ENCODE data around the gene ANGEL1. TPM values are rescaled to one million over a fixed set of nuclear protein-coding genes. Genes with fewer than 3 reads are reported as not detected.

Gene ANGEL1
- total and polyA plus RNA-seq, 10 donors, result 7.4 to 76.8 (median 47.2) TPM

- Histone ChIP-seq H3K4me1 (no peaks in the 10 kb centered on the region), H3K9me3 (peaks cover 0 to 5% (median 0%) of the 10 kb centered on the region in 8 donors), H3K4me3 (no peak overlapping the region)
These were observed 59.0 kb downstream of the ANGEL1 start for GRCh38 chr14:76753541-76754198.

GRCh38 chr14:76752744-76753143, 59.9 kb downstream of the ANGEL1 start:
- no peak for DNase-seq
- intact Hi-C loops (cut with DNase I; ENCODE audit: low total_unique reads), result no loop called here
- WGBS, 5 donors, result 55 to 74% (median 58%) methylated on average over 4 to 6 of the region's 6 CpGs
- Histone ChIP-seq H3K27ac (no peak overlapping the region), H3K4me3 (no peak overlapping the region), H3K36me3 (no peaks in the 10 kb centered on the region), H3K4me1 (no peaks in the 10 kb centered on the region), H3K27me3 (replicated peaks in 1 of 7) (no peaks in the 10 kb centered on the region), H3K9me3 (peaks cover 0 to 5% (median 0%) of the 10 kb centered on the region in 8 donors)
- TF ChIP-seq POLR2AphosphoS5 (IDR thresholded peaks at IDR 0.05), result no peak
- no peak for TF ChIP-seq CTCF (IDR thresholded peaks at IDR 0.05 in 8 of 11, conservative IDR thresholded peaks at IDR 0.05 in 3 of 11)
- no peak for TF ChIP-seq POLR2A (IDR thresholded peaks at IDR 0.05)

More at GRCh38 chr14:76753541-76754198, 59.0 kb downstream of the ANGEL1 start:
- Histone ChIP-seq H3K27me3 (replicated peaks in 1 of 7) (no peaks in the 10 kb centered on the region), H3K36me3 (no peaks in the 10 kb centered on the region), H3K27ac (no peak overlapping the region)
- TF ChIP-seq POLR2A (IDR thresholded peaks at IDR 0.05), result no peak
- TF ChIP-seq CTCF (IDR thresholded peaks at IDR 0.05 in 8 of 11, conservative IDR thresholded peaks at IDR 0.05 in 3 of 11), result no peak
- TF ChIP-seq POLR2AphosphoS5 (IDR thresholded peaks at IDR 0.05), result no peak
- intact Hi-C loops (cut with DNase I; ENCODE audit: low total_unique reads), result no loop called here
- 74 to 88% (median 79%) methylated on average over 7 of the region's 7 CpGs for WGBS, 5 donors
- no peak for DNase-seq

GRCh38 chr14:76742966-76743365, 69.7 kb downstream of the ANGEL1 start:
- TF ChIP-seq CTCF (IDR thresholded peaks at IDR 0.05 in 8 of 11, conservative IDR thresholded peaks at IDR 0.05 in 3 of 11), result no peak
- TF ChIP-seq POLR2A (IDR thresholded peaks at IDR 0.05), result no peak
- TF ChIP-seq POLR2AphosphoS5 (IDR thresholded peaks at IDR 0.05), result no peak
- intact Hi-C loops (cut with DNase I; ENCODE audit: low total_unique reads), result no loop called here

GRCh38 chr14:76742185-76742584, 70.5 kb downstream of the ANGEL1 start:
- no peak overlapping the region for H3K27ac ChIP-seq
- peaks cover 0 to 44% (median 22%) of the 10 kb centered on the region in 8 donors for H3K9me3 ChIP-seq
- no peak for DNase-seq
- peaks cover 0 to 4% (median 0%) of the 10 kb centered on the region in 7 donors for H3K27me3 ChIP-seq (replicated peaks in 1 of 7)
- no peaks in the 10 kb centered on the region for H3K4me1 ChIP-seq
- TF ChIP-seq POLR2AphosphoS5 (IDR thresholded peaks at IDR 0.05) (no peak), POLR2A (IDR thresholded peaks at IDR 0.05) (no peak), CTCF (IDR thresholded peaks at IDR 0.05 in 8 of 11, conservative IDR thresholded peaks at IDR 0.05 in 3 of 11) (no peak)
- WGBS, 5 donors, result 65 to 97% (median 81%) methylated on average over 4 to 6 of the region's 6 CpGs
- intact Hi-C loops (cut with DNase I; ENCODE audit: low total_unique reads), result no loop called here
- peaks cover 0 to 5% (median 0%) of the 10 kb centered on the region in 6 donors for H3K36me3 ChIP-seq
- no peak overlapping the region for H3K4me3 ChIP-seq

More at GRCh38 chr14:76742966-76743365, 69.7 kb downstream of the ANGEL1 start:
- WGBS, 5 donors, result 61 to 80% (median 68%) methylated on average over 7 of the region's 7 CpGs
- no peak overlapping the region for H3K27ac ChIP-seq
- no peak for DNase-seq
- H3K27me3 ChIP-seq (replicated peaks in 1 of 7), result peaks cover 0 to 4% (median 0%) of the 10 kb centered on the region in 7 donors
- no peak overlapping the region for H3K4me3 ChIP-seq
- peaks cover 0 to 41% (median 22%) of the 10 kb centered on the region in 8 donors for H3K9me3 ChIP-seq
- no peaks in the 10 kb centered on the region for H3K4me1 ChIP-seq
- H3K36me3 ChIP-seq, result peaks cover 0 to 5% (median 0%) of the 10 kb centered on the region in 6 donors
